Adrenal gland (tissue), 12 donors: ENCODE results near the gene ARID3C. TPM values are rescaled to one million over a fixed set of nuclear protein-coding genes. Genes with fewer than 3 reads are reported as not detected.
A peak's percentile ranks its signal among the peaks of the same experiment; 100 is the strongest.

Source experiments
- DNase-seq, 7 donors: peaks; one replicate each; pipeline ENCODE4 v3.0.0-alpha.2; 2019 to 2020
- H3K27ac ChIP-seq, 5 donors: fragments of 200-600 bp; sonication (generic) in 4 of 5; 1 replicate in 3 of 5; 2 replicates in 2 of 5; pipeline versions ENCODE4 v1.5.1 to v1.8.0; 2016 to 2020; ENCODE audit warnings: mild to moderate bottlenecking in 1 of 5
- H3K27me3 ChIP-seq: fragments of 200-600 bp; 2 replicates; pipeline ENCODE4 v1.8.0; 2021
- H3K36me3 ChIP-seq, 2 donors: fragments of 200-600 bp; replicated peaks in 1 of 2; 1 replicate in 1 of 2; 2 replicates in 1 of 2; pipeline versions ENCODE4 v1.5.1 to v1.8.0; 2018 to 2022
- H3K4me1 ChIP-seq, 2 donors: fragments of 200-600 bp; replicated peaks in 1 of 2; 1 replicate in 1 of 2; 2 replicates in 1 of 2; pipeline versions ENCODE4 v1.5.1 to v1.8.0; 2018 to 2021
- H3K4me3 ChIP-seq, 4 donors: fragments of 200-600 bp; sonication (generic) in 3 of 4; one replicate each; pipeline ENCODE4 v1.5.1; 2016 to 2018
- H3K9me3 ChIP-seq, 3 donors: fragments of 200-600 bp; sonication (generic) in 1 of 3; replicated peaks in 1 of 3; 1 replicate in 2 of 3; 2 replicates in 1 of 3; pipeline versions ENCODE4 v1.5.1 to v1.8.0; 2016 to 2021
- CTCF ChIP-seq, 6 experiments: fragments of 450-650 bp in 4 of 6; fragments of 200-600 bp in 2 of 6; sonication (generic) in 1 of 6; IDR thresholded peaks; 1 replicate in 5 of 6; 2 replicates in 1 of 6; pipeline versions ENCODE4 v1.5.1 to v1.8.0; 2016 to 2021; ENCODE audit warnings: antibody characterized with exemption in 6 of 6, mild to moderate bottlenecking in 2 of 6, moderate library complexity in 1 of 6
- POLR2A ChIP-seq, 2 donors: fragments of 450-650 bp; IDR thresholded peaks; one replicate each; pipeline ENCODE4 v1.6.1; 2017; ENCODE audit warnings: antibody characterized with exemption in 2 of 2, mild to moderate bottlenecking in 2 of 2, moderate library complexity in 1 of 2
- WGBS, 4 donors: extraction: QIAGEN DNeasy Blood & Tissue Kit in 2 of 4; methylation state at CpG; one replicate each; pipeline versions ENCODE4 v1.1.5 to v1.1.7; 2013 to 2017; 5-methylcytosine and 5-hydroxymethylcytosine counted together
- intact Hi-C, 2 donors: fragments of 100-400 bp; cut with DNase I; formaldehyde crosslinking; loops; one replicate each; pipeline versions ENCODE4 v1.14.1 to v1.15.0; 2022 to 2023
- polyA plus RNA-seq, 3 donors: library from polyadenylated mRNA; stranded (reverse); fragments of 200-250 nt in 2 of 3; fragments of 350-450 nt in 1 of 3; fragmentation: Illumina TruSeq in 1 of 3; extraction: RNeasy Lipid Tissue Mini Kit (QIAGEN cat#74804) in 1 of 3; gene quantifications; one replicate each; pipeline ENCODE4 v1.2.3, GENCODE V29; 2013 to 2014
- total RNA-seq, 9 donors: library from RNA; depleted of rRNA in 4 of 9; stranded (reverse); fragments of >200 nt in 4 of 9; fragments of 120-200 nt in 1 of 9; fragmentation: NEBNext Ultra II Directional in 1 of 9; extraction: Animal tissue kit (Norgen Biotek cat#: 25700) in 1 of 9; gene quantifications; one replicate each; pipeline versions ENCODE4 v1.1.0 to v1.2.4, GENCODE V29; 2013 to 2023
- donor health status: healthy with polysubstance abuse.
- donor health status: Bipolar disorder and iron deficiency.
- donor health status: DM: yes; HTN: yes; CAD: no.
- donor health status: DM: no; HTN: no; CAD: no.
- donor health status: DM: no; HTN: no; CAD: no.
- donor health status: DM: yes; HTN: yes; CAD: no.

ARID3C gene
- total and polyA plus RNA-seq, 12 donors, result not detected

DNA sequence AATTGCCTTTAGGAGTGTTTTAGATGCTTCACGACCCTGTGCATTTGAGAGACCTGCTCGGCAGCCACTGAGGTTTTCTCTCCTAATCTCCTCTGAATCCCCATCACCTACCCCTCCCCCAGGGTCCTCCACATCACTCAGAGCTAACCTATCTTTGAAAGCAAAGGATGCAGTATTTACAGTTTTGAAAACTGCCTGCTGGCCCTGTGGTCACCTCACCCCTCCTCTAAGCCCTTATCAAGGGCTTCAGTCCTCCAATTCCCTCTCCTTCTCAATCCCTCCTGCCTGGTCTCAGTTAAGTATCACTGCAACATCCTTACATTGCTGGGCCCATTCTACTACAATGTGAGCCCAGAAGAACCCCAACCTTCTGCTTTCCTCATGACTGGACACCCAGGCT is 21.5 kb downstream of the ARID3C start:
- DNase-seq, result no peak
- no peak overlapping the region for H3K4me3 ChIP-seq
- TF ChIP-seq CTCF (IDR thresholded peaks at IDR 0.05) (no peak), POLR2A (IDR thresholded peaks at IDR 0.05) (no peak)
- intact Hi-C loops, result loop anchor here in 1 of 2 donors (10.0 kb wide), 1 partner anchor 273 kb away; no protein-coding TSS in a partner anchor
- H3K36me3 ChIP-seq, result no peaks in the 10 kb centered on the region
- H3K27me3 ChIP-seq, result no peaks in the 10 kb centered on the region
- H3K9me3 ChIP-seq, result no peaks in the 10 kb centered on the region
- peaks cover 2 to 11% of the 10 kb centered on the region in 2 donors for H3K4me1 ChIP-seq
- WGBS, 4 donors, result 57 to 75% (median 60%) methylated on average over 2 of the region's 2 CpGs
- no peak overlapping the region for H3K27ac ChIP-seq

DNA sequence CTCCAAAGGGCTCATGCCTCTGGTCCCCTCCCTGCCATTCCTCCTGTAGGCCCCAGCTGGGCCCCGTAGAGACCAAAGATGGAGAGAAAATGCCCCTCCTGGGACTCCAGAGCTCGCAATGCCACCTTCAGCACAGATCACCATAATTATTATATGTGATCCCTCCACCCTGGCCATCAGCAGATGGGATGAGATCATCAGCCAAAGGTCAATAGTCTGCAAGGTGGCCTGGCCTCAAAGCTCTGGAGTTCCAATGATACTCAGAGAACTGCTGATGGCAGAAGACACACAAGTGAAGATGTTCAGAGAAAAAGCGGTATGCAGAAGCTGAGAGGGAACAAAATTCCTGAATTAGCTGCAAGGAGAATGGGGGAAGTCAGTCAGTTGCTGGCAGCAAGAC is 22.0 kb downstream of the ARID3C start:
- intact Hi-C loops, result loop anchor here in 1 of 2 donors (10.0 kb wide), 1 partner anchor 272 kb away; no protein-coding TSS in a partner anchor
- WGBS, 4 donors, result 88 to 95% (median 91%) methylated on average over 3 of the region's 3 CpGs

GRCh38 chr9:34606190-34606589 is 22.7 kb downstream of the ARID3C start:
- TF ChIP-seq CTCF (IDR thresholded peaks at IDR 0.05) (no peak), POLR2A (IDR thresholded peaks at IDR 0.05) (no peak)
- Histone ChIP-seq H3K27me3 (no peaks in the 10 kb centered on the region), H3K4me1 (peaks cover 0 to 6% of the 10 kb centered on the region in 2 donors), H3K27ac (no peak overlapping the region), H3K9me3 (no peaks in the 10 kb centered on the region), H3K36me3 (no peaks in the 10 kb centered on the region), H3K4me3 (no peak overlapping the region)
- intact Hi-C loops, result loop anchor here in 1 of 2 donors (10.0 kb wide), 1 partner anchor 271 kb away; no protein-coding TSS in a partner anchor
- DNase-seq, result no peak

More for the DNA sequence above, 22.0 kb downstream of the ARID3C start:
- no peak for DNase-seq
- Histone ChIP-seq H3K36me3 (no peaks in the 10 kb centered on the region), H3K4me3 (no peak overlapping the region), H3K4me1 (peaks cover 0 to 9% of the 10 kb centered on the region in 2 donors), H3K27me3 (no peaks in the 10 kb centered on the region), H3K27ac (no peak overlapping the region), H3K9me3 (no peaks in the 10 kb centered on the region)
- no peak for TF ChIP-seq POLR2A (IDR thresholded peaks at IDR 0.05)
- no peak for TF ChIP-seq CTCF (IDR thresholded peaks at IDR 0.05)

DNA sequence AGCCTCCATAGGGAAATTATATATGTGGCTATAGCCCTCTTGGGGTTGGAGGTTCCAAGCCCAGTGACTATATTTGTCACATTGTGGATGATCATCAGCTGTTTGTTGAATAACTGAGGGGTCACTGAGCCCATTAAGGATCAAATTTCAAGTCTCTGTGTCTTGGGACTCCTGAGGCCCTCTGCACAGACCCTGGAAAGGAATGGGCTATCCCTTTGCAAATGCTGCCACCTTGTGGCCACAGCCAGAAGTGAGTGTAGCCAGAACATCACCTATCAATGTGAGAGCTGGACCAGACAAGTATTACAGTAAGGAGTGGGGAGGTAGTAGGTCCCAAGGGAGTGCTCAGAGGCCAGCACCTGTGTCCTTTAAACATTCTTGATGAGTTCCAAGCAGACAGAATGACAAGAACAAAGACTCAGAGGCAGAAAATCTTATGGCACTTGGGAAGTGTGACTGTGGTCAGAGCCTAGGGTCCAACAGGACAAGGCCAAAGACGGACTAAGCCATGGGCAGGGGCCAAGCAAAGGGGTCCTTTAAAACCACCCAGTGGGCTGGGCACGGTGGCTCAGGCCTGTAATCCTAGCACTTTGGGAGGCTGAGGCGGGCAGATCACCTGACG is 25.1 kb downstream of the ARID3C start:
- Histone ChIP-seq H3K27ac (no peak overlapping the region), H3K36me3 (no peaks in the 10 kb centered on the region), H3K4me3 (no peak overlapping the region), H3K4me1 (no peaks in the 10 kb centered on the region), H3K27me3 (no peaks in the 10 kb centered on the region), H3K9me3 (no peaks in the 10 kb centered on the region)
- TF ChIP-seq POLR2A (IDR thresholded peaks at IDR 0.05) (no peak), CTCF (IDR thresholded peaks at IDR 0.05) (peak; percentile 78 to 93 (median 88))
- DNase-seq, result peak; percentile 71 to 94 (median 83)
- WGBS, 4 donors, result 45 to 61% (median 48%) methylated on average over 4 of the region's 4 CpGs
- intact Hi-C loops, result loop anchor here in 1 of 2 donors (10.0 kb wide), 1 partner anchor 269 kb away; no protein-coding TSS in a partner anchor
